Immature natural killer cell (primary cell): ENCODE data around the gene TFEB. TPM values are rescaled to one million over a fixed set of nuclear protein-coding genes. Genes with fewer than 3 reads are reported as not detected.

ENCODE experiments used
- DNase-seq, 3 donors: peaks; one replicate each; pipeline ENCODE4 v3.0.0; 2022; ENCODE audit warnings: mixed read lengths in 1 of 3
- H3K27ac Mint-ChIP-seq, 6 donors: one replicate each; pipeline ENCODE4 v1.8.0; 2020; ENCODE audit warnings: mixed read lengths in 6 of 6, mild to moderate bottlenecking in 5 of 6, inconsistent platforms in 4 of 6, moderate library complexity in 3 of 6
- H3K27me3 Mint-ChIP-seq, 3 donors: one replicate each; pipeline ENCODE4 v1.8.0; 2020 to 2021; ENCODE audit warnings: low read depth in 3 of 3, mild to moderate bottlenecking in 3 of 3, mixed read lengths in 3 of 3, moderate library complexity in 3 of 3, inconsistent platforms in 1 of 3
- H3K36me3 Mint-ChIP-seq, 3 donors: one replicate each; pipeline ENCODE4 v1.8.0; 2020; ENCODE audit warnings: mixed read lengths in 3 of 3, inconsistent platforms in 2 of 3, mild to moderate bottlenecking in 2 of 3
- H3K4me1 Mint-ChIP-seq, 2 donors: one replicate each; pipeline ENCODE4 v1.8.0; 2020; ENCODE audit warnings: inconsistent platforms in 2 of 2, mild to moderate bottlenecking in 2 of 2, mixed read lengths in 2 of 2, moderate library complexity in 1 of 2
- H3K4me3 Mint-ChIP-seq, 5 donors: one replicate each; pipeline ENCODE4 v1.8.0; 2020; ENCODE audit warnings: mild to moderate bottlenecking in 5 of 5, mixed read lengths in 5 of 5, inconsistent platforms in 3 of 5, moderate library complexity in 3 of 5
- H3K9me3 Mint-ChIP-seq, 6 donors: one replicate each; pipeline ENCODE4 v1.8.0; 2020; ENCODE audit warnings: mild to moderate bottlenecking in 6 of 6, mixed read lengths in 6 of 6, inconsistent platforms in 4 of 6, moderate library complexity in 3 of 6
- polyA plus RNA-seq, 3 donors: library from polyadenylated mRNA; unstranded; fragments of 300-500 nt; fragmentation: Illumina TruSeq; gene quantifications; one replicate each; pipeline ENCODE4 v1.2.3, GENCODE V29; 2021

Gene TFEB
- polyA plus RNA-seq, 3 donors from 2014 or later, result 18.9 to 62.3 (median 23.9) TPM

GRCh38 chr6:41677124-41677921, 58.1 kb downstream of the TFEB start:
- no peak overlapping the region for H3K27ac Mint-ChIP-seq
- H3K27me3 Mint-ChIP-seq, result peaks cover 0 to 2% (median 2%) of the 10 kb centered on the region in 3 donors
- no peaks in the 10 kb centered on the region for H3K9me3 Mint-ChIP-seq
- H3K4me3 Mint-ChIP-seq, result no peak overlapping the region
- peaks cover 5 to 6% of the 10 kb centered on the region in 2 donors for H3K4me1 Mint-ChIP-seq
- H3K36me3 Mint-ChIP-seq, result no peaks in the 10 kb centered on the region
- no peak for DNase-seq

GRCh38 chr6:41676431-41676830, 59.0 kb downstream of the TFEB start:
- no peak overlapping the region for H3K27ac Mint-ChIP-seq
- H3K4me3 Mint-ChIP-seq, result no peak overlapping the region
- no peak for DNase-seq
- no peaks in the 10 kb centered on the region for H3K36me3 Mint-ChIP-seq
- H3K9me3 Mint-ChIP-seq, result no peaks in the 10 kb centered on the region
- no peaks in the 10 kb centered on the region for H3K4me1 Mint-ChIP-seq
- H3K27me3 Mint-ChIP-seq, result peaks cover 2 to 3% (median 2%) of the 10 kb centered on the region in 3 donors

- Mint-ChIP-seq H3K36me3 (no peaks in the 10 kb centered on the region), H3K9me3 (no peaks in the 10 kb centered on the region), H3K4me3 (no peak overlapping the region), H3K27ac (no peak overlapping the region), H3K4me1 (no peaks in the 10 kb centered on the region), H3K27me3 (peaks cover 2 to 3% (median 3%) of the 10 kb centered on the region in 3 donors)
- no peak for DNase-seq
Observed at GRCh38 chr6:41675992-41676391, 59.4 kb downstream of the TFEB start.

GRCh38 chr6:41675176-41675775, 60.1 kb downstream of the TFEB start:
- Mint-ChIP-seq H3K27ac (no peak overlapping the region), H3K27me3 (peaks cover 3 to 5% (median 4%) of the 10 kb centered on the region in 3 donors), H3K4me1 (no peaks in the 10 kb centered on the region), H3K4me3 (no peak overlapping the region), H3K9me3 (no peaks in the 10 kb centered on the region), H3K36me3 (no peaks in the 10 kb centered on the region)
- no peak for DNase-seq

- Mint-ChIP-seq H3K27ac (no peak overlapping the region), H3K4me3 (no peak overlapping the region), H3K27me3 (peaks cover 3 to 5% (median 5%) of the 10 kb centered on the region in 3 donors)
Observed at GRCh38 chr6:41674231-41675000, 61.0 kb downstream of the TFEB start.

GRCh38 chr6:41673704-41674000, 61.8 kb downstream of the TFEB start:
- H3K9me3 Mint-ChIP-seq, result peaks cover 0 to 5% (median 0%) of the 10 kb centered on the region in 6 donors
- H3K4me1 Mint-ChIP-seq, result no peaks in the 10 kb centered on the region

More at GRCh38 chr6:41674231-41675000, 61.0 kb downstream of the TFEB start:
- no peak for DNase-seq
- Mint-ChIP-seq H3K9me3 (no peaks in the 10 kb centered on the region), H3K4me1 (no peaks in the 10 kb centered on the region), H3K36me3 (no peaks in the 10 kb centered on the region)

GRCh38 chr6:41672816-41673703, 62.3 kb downstream of the TFEB start:
- no peak for DNase-seq
- H3K4me1 Mint-ChIP-seq, result no peaks in the 10 kb centered on the region
- no peak overlapping the region for H3K4me3 Mint-ChIP-seq
- no peak overlapping the region for H3K27ac Mint-ChIP-seq
- H3K9me3 Mint-ChIP-seq, result peaks cover 0 to 5% (median 0%) of the 10 kb centered on the region in 6 donors
- peaks cover 5 to 9% (median 6%) of the 10 kb centered on the region in 3 donors for H3K27me3 Mint-ChIP-seq
- no peaks in the 10 kb centered on the region for H3K36me3 Mint-ChIP-seq

More at GRCh38 chr6:41673704-41674000, 61.8 kb downstream of the TFEB start:
- Mint-ChIP-seq H3K36me3 (no peaks in the 10 kb centered on the region), H3K27ac (no peak overlapping the region), H3K4me3 (no peak overlapping the region), H3K27me3 (peaks cover 5 to 7% (median 5%) of the 10 kb centered on the region in 3 donors)
- no peak for DNase-seq

- Mint-ChIP-seq H3K27me3 (peaks cover 5 to 11% (median 6%) of the 10 kb centered on the region in 3 donors), H3K4me3 (no peak overlapping the region)
Observed at GRCh38 chr6:41672016-41672415, 63.4 kb downstream of the TFEB start.

GRCh38 chr6:41671376-41671775, 64.0 kb downstream of the TFEB start:
- no peak for DNase-seq
- Mint-ChIP-seq H3K4me1 (no peaks in the 10 kb centered on the region), H3K36me3 (no peaks in the 10 kb centered on the region), H3K4me3 (no peak overlapping the region), H3K27me3 (peaks cover 5 to 8% (median 6%) of the 10 kb centered on the region in 3 donors), H3K9me3 (peaks cover 0 to 5% (median 0%) of the 10 kb centered on the region in 6 donors), H3K27ac (no peak overlapping the region)

More at GRCh38 chr6:41672016-41672415, 63.4 kb downstream of the TFEB start:
- H3K4me1 Mint-ChIP-seq, result no peaks in the 10 kb centered on the region
- DNase-seq, result no peak
- H3K36me3 Mint-ChIP-seq, result no peaks in the 10 kb centered on the region
- peaks cover 0 to 5% (median 0%) of the 10 kb centered on the region in 6 donors for H3K9me3 Mint-ChIP-seq
- H3K27ac Mint-ChIP-seq, result no peak overlapping the region

GRCh38 chr6:41670703-41671360, 64.6 kb downstream of the TFEB start:
- Mint-ChIP-seq H3K4me3 (no peak overlapping the region), H3K27ac (no peak overlapping the region), H3K27me3 (peaks cover 6 to 9% (median 8%) of the 10 kb centered on the region in 3 donors)

GRCh38 chr6:41668968-41669367, 66.4 kb downstream of the TFEB start:
- Mint-ChIP-seq H3K27ac (no peak overlapping the region), H3K9me3 (peaks cover 0 to 5% (median 0%) of the 10 kb centered on the region in 6 donors), H3K27me3 (peaks cover 6 to 8% (median 7%) of the 10 kb centered on the region in 3 donors), H3K36me3 (no peaks in the 10 kb centered on the region), H3K4me3 (no peak overlapping the region), H3K4me1 (no peaks in the 10 kb centered on the region)
- DNase-seq, result no peak

More at GRCh38 chr6:41670703-41671360, 64.6 kb downstream of the TFEB start:
- no peak for DNase-seq
- Mint-ChIP-seq H3K36me3 (no peaks in the 10 kb centered on the region), H3K4me1 (no peaks in the 10 kb centered on the region), H3K9me3 (peaks cover 0 to 5% (median 0%) of the 10 kb centered on the region in 6 donors)

GRCh38 chr6:41667195-41667594, 68.2 kb downstream of the TFEB start:
- Mint-ChIP-seq H3K27me3 (peaks cover 7 to 13% (median 9%) of the 10 kb centered on the region in 3 donors), H3K36me3 (no peaks in the 10 kb centered on the region), H3K4me3 (no peak overlapping the region), H3K27ac (no peak overlapping the region), H3K9me3 (peaks cover 0 to 5% (median 0%) of the 10 kb centered on the region in 6 donors), H3K4me1 (no peaks in the 10 kb centered on the region)
- DNase-seq, result no peak

- H3K27me3 Mint-ChIP-seq, result peaks cover 5 to 13% (median 11%) of the 10 kb centered on the region in 3 donors
- H3K27ac Mint-ChIP-seq, result no peak overlapping the region
- no peak for DNase-seq
Observed at GRCh38 chr6:41664271-41664670, 71.1 kb downstream of the TFEB start.

More at GRCh38 chr6:41664271-41664670, 71.1 kb downstream of the TFEB start:
- no peaks in the 10 kb centered on the region for H3K36me3 Mint-ChIP-seq
- no peaks in the 10 kb centered on the region for H3K4me1 Mint-ChIP-seq
- H3K9me3 Mint-ChIP-seq, result peaks cover 0 to 4% (median 0%) of the 10 kb centered on the region in 6 donors
- H3K4me3 Mint-ChIP-seq, result no peak overlapping the region
